Mesenchymal stem cell (in vitro differentiated cells and primary cell): ENCODE data around the gene RBP3.

Source experiments
- DNase-seq: peaks from one replicate; pipeline ENCODE4 v3.0.0-alpha.2; 2013
- H2AFZ ChIP-seq: one replicate; pipeline ENCODE4 v1.6.1; 2013; ENCODE audit warnings: low read depth, mild to moderate bottlenecking, control low read depth, inconsistent platforms, low read length, moderate library complexity
- H2AK5ac ChIP-seq: 2 replicates; pipeline ENCODE4 v1.6.1; 2013; ENCODE audit warnings: low read length, moderate library complexity, mild to moderate bottlenecking, inconsistent platforms; ENCODE audit not compliant: severe bottlenecking
- H2BK120ac ChIP-seq: one replicate; pipeline ENCODE4 v1.6.1; 2013; ENCODE audit warnings: low read depth, mild to moderate bottlenecking, inconsistent platforms, low read length, moderate library complexity
- H2BK12ac ChIP-seq, 2 experiments: one replicate each; pipeline ENCODE4 v1.6.1; 2013; ENCODE audit warnings: inconsistent platforms in 2 of 2, low read length in 2 of 2, mild to moderate bottlenecking in 2 of 2, moderate library complexity in 2 of 2, control low read depth in 1 of 2
- H2BK15ac ChIP-seq: one replicate; pipeline ENCODE4 v1.6.1; 2013; ENCODE audit warnings: mild to moderate bottlenecking, low read depth, inconsistent platforms; ENCODE audit not compliant: poor library complexity, severe bottlenecking
- H2BK5ac ChIP-seq: 2 replicates; pipeline ENCODE4 v1.6.1; 2013; ENCODE audit warnings: low read depth, mild to moderate bottlenecking, low read length, control low read depth, inconsistent platforms; ENCODE audit not compliant: poor library complexity, severe bottlenecking
- H3K14ac ChIP-seq, 2 experiments: one replicate each; pipeline ENCODE4 v1.6.1; 2013; ENCODE audit warnings: inconsistent platforms in 2 of 2, low read length in 2 of 2, control low read depth in 1 of 2, mild to moderate bottlenecking in 1 of 2, moderate library complexity in 1 of 2
- H3K18ac ChIP-seq, 2 experiments: one replicate each; pipeline ENCODE4 v1.6.1; 2013; ENCODE audit warnings: inconsistent platforms in 2 of 2, low read length in 2 of 2, control low read depth in 1 of 2, low read depth in 1 of 2, mild to moderate bottlenecking in 1 of 2
- H3K23ac ChIP-seq, 2 experiments: one replicate each; pipeline ENCODE4 v1.6.1; 2013; ENCODE audit warnings: inconsistent platforms in 2 of 2, low read length in 2 of 2, mild to moderate bottlenecking in 2 of 2, moderate library complexity in 2 of 2, control low read depth in 1 of 2
- H3K27ac ChIP-seq: 2 replicates; pipeline ENCODE4 v1.5.1; 2013; ENCODE audit warnings: mild to moderate bottlenecking, moderate library complexity, low read length, control low read depth, inconsistent platforms; ENCODE audit not compliant: poor library complexity, severe bottlenecking
- H3K27me3 ChIP-seq, 2 experiments: 2 replicates each; pipeline versions ENCODE4 v1.6.1 to v1.7.0; 2013; ENCODE audit warnings: low read length in 2 of 2, mild to moderate bottlenecking in 2 of 2, moderate library complexity in 2 of 2, control low read depth in 1 of 2, inconsistent platforms in 1 of 2; ENCODE audit not compliant: control insufficient read depth in 1 of 2, insufficient read depth in 1 of 2
- H3K36me3 ChIP-seq, 2 experiments: 2 replicates each; pipeline versions ENCODE4 v1.6.1 to v1.7.0; 2013; ENCODE audit warnings: low read length in 2 of 2, control low read depth in 1 of 2, inconsistent platforms in 1 of 2, low read depth in 1 of 2, mild to moderate bottlenecking in 1 of 2; ENCODE audit not compliant: insufficient read depth in 2 of 2, control insufficient read depth in 1 of 2
- H3K4ac ChIP-seq, 2 experiments: one replicate each; pipeline ENCODE4 v1.6.1; 2013; ENCODE audit warnings: inconsistent platforms in 2 of 2, low read length in 2 of 2, mild to moderate bottlenecking in 2 of 2, moderate library complexity in 2 of 2, control low read depth in 1 of 2, low read depth in 1 of 2
- H3K4me1 ChIP-seq: 2 replicates; pipeline ENCODE4 v1.6.1; 2013; ENCODE audit warnings: low read depth, low read length, control low read depth; ENCODE audit not compliant: control insufficient read depth, insufficient read depth
- H3K4me2 ChIP-seq: 2 replicates; pipeline ENCODE4 v1.6.1; 2013; ENCODE audit warnings: low read length, mild to moderate bottlenecking, inconsistent platforms; ENCODE audit not compliant: poor library complexity, severe bottlenecking
- H3K4me3 ChIP-seq, 2 experiments: 2 replicates each; pipeline versions ENCODE4 v1.5.1 to v1.7.0; 2013; ENCODE audit warnings: low read length in 2 of 2, mild to moderate bottlenecking in 2 of 2, control low read depth in 1 of 2, low read depth in 1 of 2; ENCODE audit not compliant: insufficient read depth in 1 of 2
- H3K79me1 ChIP-seq: replicated peaks from 2 replicates; pipeline ENCODE4 v1.6.1; 2013; ENCODE audit warnings: mild to moderate bottlenecking, control low read depth, low read length, inconsistent platforms; ENCODE audit not compliant: poor library complexity, severe bottlenecking
- H3K9ac ChIP-seq: 2 replicates; pipeline ENCODE4 v1.7.0; 2013; ENCODE audit warnings: mild to moderate bottlenecking, low read length, moderate library complexity
- H3K9me3 ChIP-seq: 2 replicates; pipeline ENCODE4 v1.7.0; 2013; ENCODE audit warnings: mild to moderate bottlenecking, low read length; ENCODE audit not compliant: control insufficient read depth
- H4K8ac ChIP-seq: one replicate; pipeline ENCODE4 v1.6.1; 2013; ENCODE audit warnings: inconsistent platforms, mild to moderate bottlenecking, low read length, moderate library complexity
- H4K91ac ChIP-seq: one replicate; pipeline ENCODE4 v1.6.1; 2013; ENCODE audit warnings: mild to moderate bottlenecking, low read length, inconsistent platforms
- WGBS: methylation state at CpG from one replicate; pipeline ENCODE4 v1.1.7; 2013; ENCODE audit warnings: mixed read lengths; 5-methylcytosine and 5-hydroxymethylcytosine counted together

The RBP3 gene

GRCh38 chr10:47374611-47375536, 26.7 kb downstream of the RBP3 start:
- Histone ChIP-seq H2BK12ac (no peak overlapping the region), H3K79me1 (no peaks in the 10 kb centered on the region), H2AK5ac (no peak overlapping the region), H4K8ac (no peak overlapping the region), H2BK5ac (no peak overlapping the region), H3K14ac (no peak overlapping the region), H3K4ac (no peak overlapping the region), H3K4me1 (peaks cover 6% of the 10 kb centered on the region), H3K27me3 (peaks cover 0 to 65% of the 10 kb centered on the region in 2 experiments), H3K9ac (peak overlapping the region; percentile 6), H2BK120ac (no peak overlapping the region), H3K18ac (no peak overlapping the region), H3K9me3 (no peaks in the 10 kb centered on the region), H3K36me3 (no peaks in the 10 kb centered on the region), H4K91ac (no peak overlapping the region), H2BK15ac (no peak overlapping the region), H2AFZ (no peak overlapping the region), H3K4me2 (no peak overlapping the region), H3K23ac (peak overlapping the region in 1 of 2 experiments; percentile 22), H3K27ac (no peak overlapping the region), H3K4me3 (no peak overlapping the region)
- no peak for DNase-seq
- WGBS: 92% methylated on average over 12 of the region's 12 CpGs

GRCh38 chr10:47376522-47377220, 28.5 kb downstream of the RBP3 start:
- no peak overlapping the region for H3K23ac ChIP-seq
- WGBS: 85% methylated on average over 10 of the region's 10 CpGs
- H2BK5ac ChIP-seq: no peak overlapping the region
- no peak overlapping the region for H3K4me3 ChIP-seq
- peaks cover 6% of the 10 kb centered on the region for H3K4me1 ChIP-seq
- H3K36me3 ChIP-seq: no peaks in the 10 kb centered on the region
- no peak for DNase-seq
- no peak overlapping the region for H4K91ac ChIP-seq
- no peak overlapping the region for H3K27ac ChIP-seq
- no peak overlapping the region for H2BK12ac ChIP-seq
- no peak overlapping the region for H2BK120ac ChIP-seq
- no peaks in the 10 kb centered on the region for H3K9me3 ChIP-seq
- no peak overlapping the region for H2AFZ ChIP-seq
- no peaks in the 10 kb centered on the region for H3K79me1 ChIP-seq
- no peak overlapping the region for H3K4ac ChIP-seq
- no peak overlapping the region for H3K4me2 ChIP-seq
- H2AK5ac ChIP-seq: no peak overlapping the region
- no peak overlapping the region for H3K9ac ChIP-seq
- no peak overlapping the region for H2BK15ac ChIP-seq
- peaks cover 0 to 80% of the 10 kb centered on the region in 2 experiments for H3K27me3 ChIP-seq
- H3K18ac ChIP-seq: no peak overlapping the region
- H4K8ac ChIP-seq: no peak overlapping the region
- no peak overlapping the region for H3K14ac ChIP-seq

DNA sequence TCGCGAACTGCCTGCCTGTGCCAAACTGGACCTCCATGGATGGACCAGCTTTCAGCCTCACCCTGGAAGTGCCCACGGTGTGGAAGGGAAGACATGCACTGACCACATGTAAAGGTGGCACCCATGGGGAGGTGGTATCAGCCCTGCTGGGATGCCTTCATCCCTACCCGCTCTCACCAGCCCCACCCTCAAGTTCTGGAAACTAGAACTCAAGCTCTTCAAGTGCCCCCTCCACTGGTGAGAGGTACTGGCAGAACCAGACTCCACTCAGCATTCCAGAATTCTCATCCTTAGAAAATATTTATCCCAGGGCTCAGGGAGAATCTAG, 30.0 kb downstream of the RBP3 start:
- no peak overlapping the region for H3K27ac ChIP-seq

More for the DNA sequence above, 30.0 kb downstream of the RBP3 start:
- Histone ChIP-seq H3K14ac (no peak overlapping the region), H3K18ac (no peak overlapping the region), H3K9ac (no peak overlapping the region), H3K4me2 (no peak overlapping the region), H3K79me1 (no peaks in the 10 kb centered on the region), H2BK5ac (no peak overlapping the region), H4K8ac (no peak overlapping the region), H2BK12ac (no peak overlapping the region), H2AFZ (no peak overlapping the region), H2BK15ac (no peak overlapping the region), H3K4me3 (no peak overlapping the region), H3K27me3 (peaks cover 0 to 74% of the 10 kb centered on the region in 2 experiments), H4K91ac (no peak overlapping the region), H2AK5ac (no peak overlapping the region), H3K36me3 (no peaks in the 10 kb centered on the region), H2BK120ac (no peak overlapping the region), H3K23ac (no peak overlapping the region), H3K4me1 (peaks cover 1% of the 10 kb centered on the region), H3K9me3 (no peaks in the 10 kb centered on the region), H3K4ac (no peak overlapping the region)
- DNase-seq: no peak
- WGBS: 98% methylated on average over 4 of the region's 4 CpGs
